DMS153 (cell line): ENCODE results near the gene PAF1.
"Not testable (repeated sequence)": the region's sequence is repeated elsewhere in the genome, so short reads cannot be mapped to it uniquely, and the experiment has no call there.

Experiments used
- DNase-seq: peaks from one replicate; lab custom pipeline; 2025; lab: John Stamatoyannopoulos, UW

PAF1 gene

DNA sequence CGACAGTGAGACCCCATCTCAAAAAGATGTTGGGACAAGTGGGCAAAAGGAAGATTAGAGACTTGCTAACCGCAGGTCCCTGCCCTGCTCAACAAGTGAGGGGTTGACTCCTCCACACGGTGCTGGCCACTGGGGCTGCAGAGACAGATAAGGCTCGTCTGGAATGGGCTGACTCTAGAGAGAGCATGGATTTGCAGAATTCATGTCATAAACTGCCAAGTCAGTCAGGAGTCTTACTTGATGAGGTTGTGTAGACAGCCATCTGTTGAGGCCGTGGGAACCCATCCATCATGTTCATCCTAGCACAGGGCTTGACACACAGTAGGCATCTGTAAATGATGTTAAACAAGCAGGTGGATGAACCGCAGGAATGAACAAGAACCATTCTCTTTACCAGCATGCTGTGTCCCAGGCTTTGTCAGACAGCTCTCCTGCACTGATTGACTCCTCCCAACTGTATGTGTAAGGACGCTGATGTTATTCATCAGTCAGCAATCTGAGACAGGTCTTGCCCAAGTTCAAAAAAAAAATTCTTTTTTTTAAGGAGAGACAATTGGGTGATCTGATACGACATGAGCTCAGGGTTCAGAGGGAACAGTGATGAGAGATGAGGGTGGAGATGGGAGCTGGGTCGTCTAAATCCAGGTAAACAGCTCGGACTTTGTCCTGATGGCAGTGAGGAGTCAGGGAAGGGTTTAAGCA is 8.8 kb downstream of the PAF1 start:
- DNase-seq = no peak

DNA sequence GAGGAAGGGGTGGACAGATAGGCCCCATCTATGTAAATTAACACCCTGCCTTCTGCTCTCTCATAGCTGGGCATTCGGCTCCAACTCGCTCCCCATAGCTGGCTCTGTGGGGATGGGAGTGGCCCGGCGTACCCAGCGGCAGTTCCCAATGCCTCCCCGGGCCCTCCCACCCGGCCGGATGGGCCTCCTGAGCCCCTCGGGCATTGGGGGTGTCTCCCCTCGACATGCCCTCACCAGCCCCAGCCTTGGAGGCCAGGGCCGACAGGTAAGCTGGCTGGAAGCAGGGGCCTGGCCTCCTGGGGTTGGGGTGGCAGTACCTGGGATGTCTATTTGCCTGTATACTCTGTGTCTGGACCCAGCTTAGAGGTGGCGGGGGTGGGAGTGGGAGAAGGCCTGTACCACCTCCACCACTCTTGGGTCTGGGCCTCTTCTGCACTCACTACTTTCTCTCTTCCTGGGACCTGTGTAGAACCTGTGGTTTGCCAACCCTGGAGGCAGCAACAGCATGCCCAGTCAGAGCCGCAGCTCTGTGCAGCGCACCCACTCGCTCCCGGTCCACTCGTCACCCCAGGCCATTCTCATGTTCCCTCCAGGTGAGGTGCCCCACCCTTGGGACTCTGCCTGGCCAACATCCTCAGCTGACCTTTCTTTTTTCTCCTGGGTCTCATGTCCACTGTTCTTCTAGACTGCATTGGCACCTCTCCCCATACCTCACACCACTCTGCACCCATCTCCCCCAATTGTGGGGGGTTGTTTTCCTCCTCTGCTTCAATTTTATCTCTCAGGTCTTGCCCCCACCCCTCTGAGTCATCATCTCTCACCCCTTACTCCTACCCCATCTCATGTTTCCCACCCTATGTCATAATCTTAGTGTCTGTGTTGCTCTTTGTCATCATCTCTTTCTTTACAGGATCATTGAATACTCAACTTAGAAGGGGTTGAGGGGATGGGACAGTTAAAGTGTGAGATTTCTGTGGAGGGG is 10.1 kb downstream of the PAF1 start:
- no peak for DNase-seq

DNA sequence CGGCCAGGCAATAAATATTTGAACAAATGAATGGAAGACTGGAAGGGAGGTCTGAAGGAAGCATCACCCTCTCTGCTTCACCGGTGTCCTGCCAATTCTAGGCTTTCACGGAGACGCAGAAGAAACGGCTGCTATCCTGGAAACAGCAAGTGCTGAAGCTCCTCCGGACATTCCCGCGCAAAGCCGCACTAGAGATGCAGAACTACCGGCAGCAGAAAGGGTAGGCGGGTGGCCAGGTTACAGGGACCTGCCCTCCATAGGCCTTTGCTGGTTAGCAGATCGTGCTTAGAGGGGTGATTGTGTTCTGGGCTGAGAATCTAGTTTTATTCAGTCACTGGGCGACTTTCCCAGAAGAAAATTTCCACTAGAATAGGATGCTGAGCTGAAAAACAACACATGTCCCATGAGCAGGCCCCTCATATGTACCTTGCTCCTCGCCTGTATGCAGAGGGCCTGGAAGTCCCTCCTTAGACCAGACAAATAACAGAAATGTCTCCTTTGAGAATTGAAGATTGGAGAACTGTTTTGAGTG is 11.0 kb downstream of the PAF1 start:
- no peak for DNase-seq

DNA sequence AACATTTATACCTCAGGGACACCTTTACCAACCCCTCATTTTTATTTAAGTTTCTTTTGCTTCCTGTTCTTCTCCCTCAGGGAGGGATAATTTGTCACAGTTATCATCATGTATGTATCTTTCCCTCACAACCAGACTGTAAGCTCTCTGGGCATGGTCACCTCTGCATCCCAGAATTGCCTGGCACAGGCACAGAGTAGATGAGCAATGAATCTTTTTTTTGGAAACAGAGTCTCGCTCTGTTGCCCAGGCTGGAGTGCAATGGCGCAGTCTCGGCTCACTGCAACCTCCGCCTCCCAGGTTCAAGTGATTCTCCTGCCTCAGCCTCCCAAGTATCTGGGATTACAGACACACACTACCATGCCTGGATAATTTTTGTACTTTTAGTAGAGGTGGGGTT is 11.5 kb downstream of the PAF1 start:
- not testable (repeated sequence) for DNase-seq

DNA sequence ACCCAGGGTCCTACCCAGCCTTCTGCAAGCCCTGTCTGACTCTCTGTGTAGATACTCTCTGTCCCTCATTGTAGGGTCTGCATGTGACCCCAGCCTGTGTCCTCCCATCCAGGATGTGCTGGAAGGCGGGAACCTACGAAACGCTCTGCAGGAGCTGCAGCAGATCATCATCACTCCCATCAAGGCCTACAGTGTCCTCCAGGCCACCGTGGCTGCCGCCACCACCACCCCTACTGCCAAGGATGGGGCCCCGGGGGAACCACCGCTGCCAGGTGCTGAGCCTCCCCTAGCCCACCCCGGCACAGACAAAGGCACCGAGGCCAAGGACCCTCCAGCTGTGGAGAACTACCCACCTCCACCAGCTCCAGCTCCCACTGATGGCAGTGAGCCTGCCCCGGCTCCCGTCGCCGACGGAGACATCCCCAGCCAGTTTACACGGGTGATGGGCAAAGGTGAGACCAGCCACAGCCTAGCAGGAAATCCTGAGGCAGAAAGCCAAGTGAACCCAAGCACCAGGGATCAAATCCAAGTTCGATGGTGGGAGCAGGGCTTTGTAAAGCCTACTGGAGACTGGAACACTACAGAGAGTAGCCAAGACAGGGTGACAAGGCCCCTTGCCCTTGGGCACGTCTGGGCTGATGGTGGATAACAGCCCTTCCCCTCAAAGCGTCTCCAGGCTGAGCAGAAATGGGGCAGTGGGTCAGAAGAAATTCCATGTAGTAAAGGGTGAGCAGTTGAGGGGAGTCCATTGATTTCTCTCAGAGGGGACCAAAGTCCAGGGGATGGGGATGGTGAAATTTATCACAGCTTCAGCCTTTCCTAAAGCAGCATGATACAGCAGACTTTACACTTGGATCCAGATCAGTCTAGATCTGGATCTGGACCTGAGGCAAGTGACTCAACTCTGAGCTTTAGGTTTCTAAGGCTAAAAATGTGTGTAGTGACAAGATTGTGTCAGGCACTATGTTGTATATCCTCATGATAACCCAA is 13.2 kb downstream of the PAF1 start:
- DNase-seq = no peak

DNA sequence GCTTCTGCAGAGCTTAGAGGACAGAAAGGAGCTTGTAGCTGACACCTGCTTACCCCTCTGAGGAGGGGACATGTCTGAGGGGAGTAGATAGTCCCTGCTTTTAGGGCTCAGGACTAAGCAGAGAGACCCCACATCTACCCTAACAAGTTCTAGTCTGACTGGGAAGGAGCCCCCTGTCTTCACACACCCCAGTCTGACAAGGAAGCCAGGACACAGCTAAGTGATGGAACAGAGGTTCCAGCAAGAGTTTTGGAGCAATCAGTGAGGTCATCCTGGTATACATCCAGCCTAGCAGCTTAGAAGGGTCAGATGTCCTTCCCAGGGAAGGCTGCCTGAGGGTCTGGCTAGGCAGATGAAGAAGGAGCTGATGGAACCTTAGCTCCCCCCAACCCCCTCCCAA is 15.0 kb downstream of the PAF1 start:
- no peak for DNase-seq

DNA sequence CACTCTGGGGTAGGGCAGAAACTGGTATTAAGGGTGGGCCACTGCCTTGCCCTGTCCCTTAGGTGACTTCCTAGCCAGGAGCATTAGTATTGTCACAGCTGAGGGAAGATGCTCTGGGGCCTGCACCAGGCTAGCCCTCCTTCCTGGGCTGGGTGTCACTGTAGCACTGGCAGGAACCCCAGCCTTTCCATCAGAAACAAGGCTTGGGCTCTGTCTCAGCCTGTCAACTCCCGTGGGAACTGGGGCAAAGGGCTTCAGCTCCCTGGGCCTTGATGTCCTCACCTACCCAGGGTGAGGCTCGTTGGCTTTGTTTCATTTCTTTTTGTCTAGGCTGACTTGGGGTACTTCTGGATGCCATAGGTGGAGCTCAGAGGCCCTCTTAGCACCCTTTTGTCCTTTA is 18.0 kb downstream of the PAF1 start:
- no peak for DNase-seq

DNA sequence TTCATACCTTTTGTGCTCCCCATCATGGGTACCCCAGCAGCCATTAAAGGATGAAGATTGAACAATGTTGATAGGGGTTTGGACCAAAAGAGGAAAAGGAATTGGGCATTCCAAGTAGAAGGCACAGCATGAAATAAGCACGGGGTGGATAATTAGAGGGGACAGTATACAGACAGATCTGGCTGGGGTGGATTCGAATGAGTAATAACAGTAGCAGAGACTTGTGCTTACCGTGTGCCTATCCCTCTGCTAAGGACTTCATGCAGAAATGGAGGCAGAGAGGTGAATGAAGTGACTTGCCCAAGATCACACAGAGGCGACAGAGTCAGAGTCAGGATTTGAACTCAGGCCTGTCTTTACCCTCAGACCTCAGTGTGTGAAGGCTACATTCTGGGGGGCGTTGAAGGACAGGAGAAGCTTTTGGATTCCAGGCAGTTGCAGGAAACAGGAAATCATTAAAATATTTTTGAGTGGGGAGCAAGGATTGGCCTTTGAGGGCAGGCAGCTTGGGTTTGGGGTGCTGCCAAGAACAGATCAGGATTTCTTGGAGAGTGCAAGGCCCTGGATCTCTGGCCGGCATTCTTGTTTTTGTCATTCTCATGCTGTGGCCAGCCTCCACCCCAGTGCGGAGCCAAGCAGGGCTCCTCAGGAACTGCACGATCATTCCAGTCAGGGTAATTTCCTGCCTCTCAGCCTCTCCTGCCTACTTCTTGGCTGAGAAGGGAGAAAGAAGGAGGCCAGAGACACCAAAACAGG is 18.7 kb downstream of the PAF1 start:
- no peak for DNase-seq

DNA sequence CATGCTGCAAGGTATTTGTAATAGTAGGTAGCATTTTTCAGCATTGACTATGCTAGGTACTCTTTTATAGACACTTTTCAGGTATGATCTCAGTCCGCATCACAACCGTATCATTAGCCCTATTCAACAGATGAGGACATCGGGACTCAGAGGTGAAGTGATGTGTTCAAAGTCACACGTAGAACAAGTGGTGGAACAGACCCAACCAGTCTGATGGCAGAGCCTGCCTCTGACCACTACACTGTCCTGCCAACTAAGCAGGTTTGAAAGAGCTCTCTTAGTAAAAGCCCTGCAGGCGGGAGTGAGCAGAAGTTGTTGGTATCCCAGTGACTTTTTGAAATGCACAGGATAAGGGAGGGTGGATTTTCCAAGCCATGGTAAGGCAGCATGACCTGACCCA is 20.2 kb downstream of the PAF1 start:
- DNase-seq = no peak

DNA sequence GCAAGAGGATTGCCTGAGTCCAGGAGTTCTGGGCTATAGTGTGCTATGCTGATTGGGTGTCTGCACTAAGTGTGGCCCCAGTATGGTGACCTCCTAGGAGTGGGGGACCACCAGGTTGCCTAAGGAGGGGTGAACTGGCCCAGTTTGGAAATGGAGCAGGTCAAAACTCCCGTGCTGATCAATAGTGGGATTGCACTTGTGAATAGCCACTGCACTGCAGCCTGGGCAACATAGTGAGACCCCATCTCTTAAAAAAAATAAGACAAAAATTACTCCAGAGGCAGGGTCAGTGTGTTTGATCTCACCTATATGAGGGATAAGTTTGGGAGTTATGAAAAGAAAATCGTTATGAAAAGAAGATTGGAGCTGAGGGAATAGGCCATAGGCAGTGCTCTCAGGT is 21.7 kb downstream of the PAF1 start:
- DNase-seq = no peak

DNA sequence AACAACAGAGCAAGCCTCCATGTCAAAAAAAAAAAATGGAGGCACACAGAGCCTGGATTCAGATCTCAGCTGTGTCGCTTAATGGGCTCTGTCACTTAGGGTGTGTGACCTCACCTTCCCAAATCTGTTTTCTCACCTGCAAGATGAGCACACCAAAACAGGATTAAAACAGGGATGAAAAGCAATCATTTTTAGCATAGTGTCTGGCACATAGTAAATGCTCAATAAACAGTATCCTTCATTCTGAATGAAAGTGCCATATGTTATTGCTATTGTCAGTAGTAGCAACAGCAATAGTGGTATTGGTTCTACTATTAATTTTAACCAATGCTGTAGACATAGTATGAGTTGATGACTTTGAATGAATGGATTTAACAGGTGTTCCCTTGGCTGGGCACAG is 25.4 kb downstream of the PAF1 start:
- no peak for DNase-seq

DNA sequence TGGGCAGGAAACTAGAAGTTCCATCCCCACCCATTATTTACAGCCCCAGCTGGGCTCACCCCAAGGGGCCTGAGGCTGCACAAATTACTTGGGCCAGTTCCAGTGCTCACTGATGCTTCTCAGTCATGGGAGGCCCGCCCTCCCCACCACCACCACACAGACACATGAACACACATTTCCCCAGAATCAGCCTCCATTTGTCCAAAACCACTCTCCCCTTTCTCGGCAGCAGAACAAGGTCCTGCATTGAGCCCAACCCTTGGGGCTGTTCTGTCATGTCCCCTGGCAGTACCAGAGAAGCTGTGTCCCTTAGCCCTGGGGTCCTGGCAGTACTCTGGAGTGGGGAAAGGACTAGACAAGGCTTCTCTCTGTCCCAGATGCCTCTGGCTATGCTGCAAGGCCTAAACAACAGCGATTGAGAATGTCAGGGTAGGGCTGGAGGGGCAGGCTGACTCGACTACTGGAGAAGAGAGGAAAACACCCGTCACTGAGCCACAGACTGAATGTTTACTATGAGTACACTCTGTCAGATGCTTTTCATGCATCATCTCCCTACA is 26.9 kb downstream of the PAF1 start:
- DNase-seq = no peak

DNA sequence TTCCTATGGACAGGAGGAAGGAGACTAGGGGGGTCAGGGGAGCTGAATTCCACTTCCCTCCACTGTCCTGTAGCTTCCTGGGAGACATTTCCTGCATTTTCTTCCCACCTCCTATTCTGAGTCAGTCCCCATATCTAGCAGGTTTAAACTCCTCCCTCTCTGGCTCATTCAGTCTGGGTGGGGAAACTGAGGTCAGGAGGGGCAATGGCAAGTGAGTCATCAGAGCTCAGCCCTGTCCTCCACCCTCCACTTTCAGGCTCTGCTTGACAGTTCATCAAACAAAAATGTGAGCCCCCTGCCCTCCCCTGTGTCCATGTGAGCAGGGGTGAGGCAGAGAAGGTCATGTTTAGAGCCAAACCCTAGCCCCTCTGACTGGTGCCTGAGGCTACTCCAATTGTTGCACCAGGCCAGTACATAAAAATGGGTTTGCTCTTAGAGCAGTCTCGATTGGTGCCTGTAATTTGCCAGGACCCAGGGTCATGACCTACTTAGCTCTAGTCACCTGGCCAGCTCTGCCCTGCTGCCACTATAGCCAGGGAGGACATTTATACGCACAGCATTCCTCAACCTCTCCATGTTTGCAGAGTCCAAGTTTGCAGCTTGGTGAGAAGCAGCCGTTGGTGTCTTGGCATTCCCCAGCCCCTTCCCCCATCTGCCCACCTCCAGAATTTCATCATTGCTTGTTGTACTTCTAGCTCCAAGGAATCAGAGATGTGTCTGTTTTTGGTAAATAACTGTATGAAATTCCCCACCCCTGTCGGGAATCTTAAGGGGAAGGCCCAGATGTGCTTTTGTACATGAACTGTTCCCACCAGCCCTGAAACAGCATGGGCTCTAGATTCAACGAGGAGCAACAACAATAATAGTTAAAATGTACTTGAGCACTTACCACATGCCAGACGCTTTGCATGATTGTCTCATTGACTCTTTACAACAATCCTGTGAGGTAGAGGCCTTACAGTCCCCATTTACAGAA is 27.9 kb downstream of the PAF1 start:
- DNase-seq = no peak

DNA sequence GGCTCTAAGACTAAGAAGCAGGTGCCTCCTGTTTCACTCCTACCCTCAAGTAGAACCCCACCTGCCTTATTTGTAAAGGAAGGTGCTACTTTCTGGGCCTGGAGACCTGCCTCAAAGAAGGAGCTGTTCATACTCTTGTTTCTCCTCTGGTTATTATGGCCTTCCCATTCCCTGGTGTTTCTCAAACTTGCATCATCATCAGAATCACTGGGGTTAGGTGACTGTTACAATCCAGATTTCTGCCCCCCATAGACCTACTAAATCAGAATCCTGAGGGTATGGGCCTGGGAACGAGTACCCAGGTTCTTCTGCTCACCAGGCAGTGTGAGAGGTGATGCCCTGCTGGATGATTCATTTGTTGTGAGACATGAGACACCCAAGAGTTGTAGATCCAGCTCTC is 30.3 kb downstream of the PAF1 start:
- no peak for DNase-seq

DNA sequence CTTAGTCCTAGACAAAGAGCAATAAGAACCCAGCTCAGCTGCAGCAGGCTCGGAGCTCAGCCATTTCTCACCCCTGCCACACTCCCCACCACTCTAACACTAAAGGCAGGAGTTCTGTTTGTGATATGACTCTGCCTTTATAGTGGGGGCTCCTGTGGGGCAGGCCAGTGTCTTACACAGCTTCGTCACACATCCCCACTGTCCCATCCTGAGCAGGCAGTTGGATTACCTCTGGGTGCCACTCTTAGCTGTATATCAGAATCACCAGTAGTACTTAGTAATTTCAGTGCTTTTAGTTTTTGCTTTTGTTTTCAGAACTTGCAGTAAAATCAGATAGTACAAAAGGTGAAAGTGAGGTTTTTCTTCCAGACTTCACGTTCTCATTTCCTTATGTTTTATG is 31.9 kb downstream of the PAF1 start:
- DNase-seq = no peak

DNA sequence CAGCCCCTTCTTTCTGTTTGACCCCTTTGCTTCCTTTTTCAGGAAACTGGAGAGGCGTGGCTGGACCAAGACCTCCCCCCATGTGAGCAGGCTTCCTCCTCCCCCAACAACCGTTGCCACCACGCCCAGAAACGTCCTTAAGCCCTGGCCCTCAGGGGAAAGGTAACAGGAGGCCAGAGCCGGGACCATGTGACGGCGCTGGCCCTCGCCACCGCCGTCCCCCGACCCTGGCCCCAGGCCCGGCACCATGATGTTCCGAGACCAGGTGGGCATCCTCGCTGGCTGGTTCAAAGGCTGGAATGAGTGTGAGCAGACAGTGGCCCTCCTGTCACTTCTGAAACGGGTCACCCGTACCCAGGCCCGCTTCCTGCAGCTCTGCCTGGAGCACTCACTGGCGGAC is 34.3 kb downstream of the PAF1 start:
- DNase-seq = no peak

DNA sequence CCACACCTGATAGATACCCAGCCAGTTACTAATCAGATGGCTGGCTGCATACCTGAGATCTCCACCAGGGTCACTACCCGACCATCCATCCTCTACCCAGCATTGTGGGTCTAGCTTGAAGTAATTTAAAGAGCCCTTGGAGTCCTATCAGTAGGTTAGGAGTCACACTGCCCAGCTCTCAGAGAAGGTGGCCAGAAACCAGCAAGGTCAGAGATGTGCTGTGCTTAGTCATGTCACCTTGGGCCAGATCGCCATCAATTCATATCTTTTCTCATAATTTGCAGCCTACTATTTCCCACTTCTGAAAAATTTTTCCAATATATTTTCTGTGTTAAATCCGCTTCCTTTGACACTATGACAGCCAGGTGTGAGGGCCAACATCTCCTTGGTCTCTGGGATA is 34.8 kb downstream of the PAF1 start:
- DNase-seq = no peak

DNA sequence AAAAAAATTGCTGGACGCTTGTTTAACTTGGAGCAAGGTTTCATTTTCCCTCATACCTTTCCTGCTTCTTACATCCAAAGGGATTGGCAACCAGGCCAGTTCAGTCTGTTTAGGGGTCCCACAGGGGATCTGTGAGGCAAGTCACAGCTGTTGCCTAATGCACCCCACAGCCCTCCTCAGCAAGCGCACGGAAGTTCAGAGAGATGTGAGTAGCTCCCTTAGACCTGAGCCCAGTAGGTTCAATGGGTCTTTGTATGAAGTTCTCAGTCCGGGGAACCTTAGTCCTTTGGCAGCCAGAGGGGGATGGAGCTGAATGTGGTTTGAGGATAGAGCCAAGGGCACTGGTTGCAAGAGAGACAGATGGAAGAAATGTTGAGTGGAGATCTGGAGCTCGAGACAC is 35.7 kb downstream of the PAF1 start:
- DNase-seq = no peak

DNA sequence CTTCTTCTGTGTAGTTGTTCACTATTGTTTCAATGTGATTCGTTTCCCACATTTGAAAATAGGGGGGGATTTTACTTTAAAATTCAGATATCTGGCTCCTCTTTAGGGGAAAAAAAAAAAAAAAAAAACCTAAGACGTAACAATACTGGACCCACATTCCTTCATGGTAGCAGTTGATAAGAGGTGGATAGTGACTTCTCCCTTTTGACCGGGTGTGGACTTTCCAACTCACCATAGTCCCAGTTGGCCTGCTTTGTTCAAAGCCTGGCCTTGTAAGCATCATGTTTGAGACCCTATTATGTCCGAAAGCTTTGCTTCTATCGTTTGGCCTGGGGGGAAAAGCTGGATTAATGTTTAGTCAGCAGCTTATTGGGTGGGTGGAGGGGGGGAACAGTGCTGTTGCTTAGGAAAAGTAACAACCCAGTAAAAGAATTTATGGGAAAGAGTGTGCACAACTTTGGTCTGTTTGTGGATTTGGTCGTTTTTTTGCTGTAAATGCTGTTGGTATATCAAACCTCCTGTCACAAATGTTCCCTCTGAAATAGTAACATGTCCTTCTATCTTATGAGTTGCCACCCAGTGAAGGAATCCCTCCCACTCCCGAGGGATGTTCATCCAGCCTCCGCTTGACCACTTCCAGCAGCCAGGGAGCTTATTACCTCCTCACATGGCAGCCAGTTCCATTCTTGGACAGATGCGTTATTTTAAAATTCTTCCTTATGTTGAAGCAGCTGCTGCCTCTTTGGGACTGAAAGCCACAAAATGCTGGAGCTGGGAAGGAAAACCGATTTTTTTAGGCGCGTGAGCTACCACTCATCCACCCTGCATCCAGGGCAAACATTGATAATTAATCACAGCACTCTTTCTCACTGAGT is 38.3 kb downstream of the PAF1 start:
- no peak for DNase-seq
